Right renal pelvis (tissue), 4 donors: Measurements from ENCODE around the gene KLLN. TPM values are rescaled to one million over a fixed set of nuclear protein-coding genes. Genes with fewer than 3 reads are reported as not detected.
"Not testable (repeated sequence)": the region's sequence is repeated elsewhere in the genome, so short reads cannot be mapped to it uniquely, and the experiment has no call there.

Experiments used
- DNase-seq, 4 donors: peaks; one replicate each; pipeline ENCODE4 v3.0.0-alpha.2; 2013; ENCODE audit warnings: low read depth in 4 of 4, low spot score in 3 of 4, missing footprints in 1 of 4
- polyA plus RNA-seq, 4 donors: library from polyadenylated mRNA; unstranded; fragments of 120-200 nt; gene quantifications; one replicate each; pipeline ENCODE4 v1.2.1, GENCODE V29; 2013; ENCODE audit not compliant: insufficient read length in 4 of 4

The KLLN gene
- polyA plus RNA-seq, 4 donors: 1.3 to 1.7 (median 1.7) TPM

DNA sequence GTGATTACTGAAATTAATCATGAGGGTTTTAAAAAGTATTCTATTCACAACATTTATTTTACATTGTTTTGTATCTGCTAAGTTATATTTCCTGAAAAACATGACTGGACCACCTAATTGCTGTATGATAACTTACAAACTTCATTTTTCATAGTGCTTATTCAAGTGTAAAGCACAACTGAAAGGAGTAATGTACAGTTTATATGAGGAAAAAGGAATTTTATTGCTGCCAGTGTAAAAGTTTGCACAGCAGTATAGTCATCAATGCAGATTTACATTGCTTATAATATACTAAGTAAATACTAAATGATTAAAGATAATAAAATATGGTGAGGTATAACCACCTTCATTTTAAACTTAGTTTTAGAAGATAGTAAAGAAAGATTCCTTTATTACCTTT lies 4.1 kb upstream of the KLLN start:
- DNase-seq: peak in 1 of 4 donors; percentile 23

DNA sequence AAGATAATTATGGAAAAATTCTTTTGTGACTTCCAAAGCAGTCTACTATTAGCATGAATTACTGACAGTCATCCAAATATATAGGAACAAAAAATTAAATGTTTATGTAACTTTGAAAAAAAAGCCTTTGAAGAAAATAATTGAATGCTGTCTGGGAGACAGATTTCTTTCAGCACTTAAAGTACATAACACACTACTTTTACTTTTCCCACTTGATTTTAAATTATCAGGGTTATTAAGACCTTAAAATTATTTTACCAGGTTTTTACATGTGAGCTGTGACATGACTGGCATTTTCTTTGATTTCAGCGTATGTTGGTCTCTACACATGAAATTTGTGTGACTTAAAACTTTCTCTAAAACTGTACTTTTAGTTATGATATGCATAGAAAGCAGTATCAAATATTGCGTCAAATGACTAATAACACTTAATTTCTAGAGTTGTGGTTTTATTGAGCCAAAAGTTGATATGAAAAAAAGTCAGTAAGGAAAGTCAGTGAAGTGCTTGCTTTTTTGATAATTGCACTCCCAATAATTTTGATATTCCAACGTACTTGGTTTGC lies 3.2 kb upstream of the KLLN start:
- no peak for DNase-seq

DNA sequence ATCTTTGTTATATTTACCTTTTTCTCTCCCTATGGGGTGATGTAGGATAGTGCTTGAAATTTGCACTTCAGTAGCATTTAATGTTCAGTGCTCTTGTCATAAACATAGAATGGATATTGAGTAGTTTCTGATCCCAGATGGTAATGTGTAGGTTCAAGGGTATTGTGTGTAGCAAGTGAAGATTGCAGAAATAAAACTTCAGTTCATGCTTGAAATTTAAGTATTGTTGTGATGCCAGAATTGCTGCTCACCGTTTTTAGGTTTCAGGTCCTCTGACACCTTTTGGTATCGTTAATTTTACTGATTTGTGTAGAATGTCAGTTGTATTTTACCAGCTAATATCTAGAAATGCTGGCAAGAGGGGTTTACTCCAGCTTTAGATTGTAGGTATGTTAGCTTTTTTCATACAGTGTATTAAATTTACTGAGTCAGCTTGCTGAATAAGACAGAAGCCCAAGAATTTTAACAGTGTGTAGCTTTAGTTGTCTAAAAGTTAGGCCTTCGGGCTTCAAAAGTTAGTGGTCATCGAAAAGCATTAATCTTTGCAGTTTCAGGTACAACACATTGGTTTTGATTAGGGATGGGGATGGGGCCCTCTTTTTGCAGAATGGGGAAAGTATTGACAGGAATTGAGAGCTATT lies 2.0 kb upstream of the KLLN start:
- DNase-seq: peak in 1 of 4 donors; percentile 30

DNA sequence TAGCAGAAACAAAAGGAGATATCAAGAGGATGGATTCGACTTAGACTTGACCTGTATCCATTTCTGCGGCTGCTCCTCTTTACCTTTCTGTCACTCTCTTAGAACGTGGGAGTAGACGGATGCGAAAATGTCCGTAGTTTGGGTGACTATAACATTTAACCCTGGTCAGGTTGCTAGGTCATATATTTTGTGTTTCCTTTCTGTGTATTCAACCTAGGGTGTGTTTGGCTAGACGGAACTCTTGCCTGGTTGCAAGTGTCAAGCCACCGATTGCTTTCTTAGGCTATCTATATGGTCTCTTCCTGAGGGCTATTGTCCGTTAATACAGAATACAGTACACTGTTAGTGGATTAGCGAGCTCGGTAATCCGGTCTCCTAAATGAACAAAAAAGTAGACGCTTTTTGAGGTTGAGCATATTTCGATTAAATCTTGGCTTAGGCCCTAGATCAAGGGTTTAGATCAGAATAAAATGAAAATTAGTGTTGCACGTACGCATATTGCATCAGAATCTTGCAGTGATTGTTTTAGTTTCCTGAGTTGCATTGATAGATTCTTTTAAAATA lies 1.2 kb upstream of the KLLN start:
- peak in 1 of 4 donors; percentile 31 for DNase-seq

DNA sequence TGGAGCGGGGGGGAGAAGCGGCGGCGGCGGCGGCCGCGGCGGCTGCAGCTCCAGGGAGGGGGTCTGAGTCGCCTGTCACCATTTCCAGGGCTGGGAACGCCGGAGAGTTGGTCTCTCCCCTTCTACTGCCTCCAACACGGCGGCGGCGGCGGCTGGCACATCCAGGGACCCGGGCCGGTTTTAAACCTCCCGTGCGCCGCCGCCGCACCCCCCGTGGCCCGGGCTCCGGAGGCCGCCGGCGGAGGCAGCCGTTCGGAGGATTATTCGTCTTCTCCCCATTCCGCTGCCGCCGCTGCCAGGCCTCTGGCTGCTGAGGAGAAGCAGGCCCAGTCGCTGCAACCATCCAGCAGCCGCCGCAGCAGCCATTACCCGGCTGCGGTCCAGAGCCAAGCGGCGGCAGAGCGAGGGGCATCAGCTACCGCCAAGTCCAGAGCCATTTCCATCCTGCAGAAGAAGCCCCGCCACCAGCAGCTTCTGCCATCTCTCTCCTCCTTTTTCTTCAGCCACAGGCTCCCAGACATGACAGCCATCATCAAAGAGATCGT lies 690 bp upstream of the KLLN start:
- DNase-seq: not testable (repeated sequence)

DNA sequence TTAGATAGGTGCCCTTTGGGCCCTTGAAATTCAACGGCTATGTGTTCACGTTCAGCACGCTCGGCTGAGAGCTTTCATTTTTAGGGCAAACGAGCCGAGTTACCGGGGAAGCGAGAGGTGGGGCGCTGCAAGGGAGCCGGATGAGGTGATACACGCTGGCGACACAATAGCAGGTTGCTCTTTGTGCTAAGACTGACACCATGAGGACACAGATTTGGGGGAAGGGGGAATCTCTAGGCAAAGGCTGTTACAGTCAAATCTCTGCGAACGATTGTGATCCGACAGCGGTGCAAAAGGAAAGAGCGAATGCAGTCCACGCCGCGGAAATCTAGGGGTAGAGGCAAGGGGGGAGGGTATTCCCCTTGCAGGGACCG lies 667 bp downstream of the KLLN start:
- no peak for DNase-seq

DNA sequence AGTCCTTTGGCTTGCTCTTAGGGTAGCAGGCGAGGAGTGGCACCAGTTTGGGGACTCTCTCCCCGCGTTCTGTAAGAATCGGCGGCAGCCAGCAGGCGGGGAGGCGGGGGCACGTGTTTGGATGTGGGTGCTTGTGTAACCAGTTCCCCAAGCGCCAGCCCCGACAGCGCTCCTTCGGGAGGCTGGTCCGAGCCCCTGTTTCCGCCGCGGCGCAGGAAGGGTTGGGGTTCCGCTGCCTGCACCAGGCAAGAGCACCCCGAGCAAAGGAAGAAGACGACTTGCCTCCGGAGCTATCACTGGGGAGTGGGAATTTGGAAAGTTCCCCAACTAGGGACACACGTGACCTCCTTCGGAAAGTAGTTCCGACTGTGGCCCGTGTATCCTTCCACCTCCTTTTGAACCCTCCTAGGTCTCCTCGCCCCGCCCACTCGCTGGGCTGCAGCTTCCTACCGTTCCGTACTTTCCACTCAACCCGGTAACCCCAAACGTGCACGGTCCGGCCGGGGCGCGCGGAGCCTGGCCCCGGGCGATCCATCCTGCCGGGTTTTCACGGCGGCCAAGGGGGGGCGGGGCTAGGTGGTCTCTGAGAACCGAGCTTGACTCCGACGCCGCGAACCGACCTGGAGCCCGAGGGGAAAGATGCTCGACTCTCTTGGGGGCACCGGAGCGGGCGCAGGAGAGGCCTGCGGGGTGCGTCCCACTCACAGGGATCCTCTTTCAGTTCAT lies 1.2 kb downstream of the KLLN start:
- peak; percentile 92 to 97 (median 96) for DNase-seq

DNA sequence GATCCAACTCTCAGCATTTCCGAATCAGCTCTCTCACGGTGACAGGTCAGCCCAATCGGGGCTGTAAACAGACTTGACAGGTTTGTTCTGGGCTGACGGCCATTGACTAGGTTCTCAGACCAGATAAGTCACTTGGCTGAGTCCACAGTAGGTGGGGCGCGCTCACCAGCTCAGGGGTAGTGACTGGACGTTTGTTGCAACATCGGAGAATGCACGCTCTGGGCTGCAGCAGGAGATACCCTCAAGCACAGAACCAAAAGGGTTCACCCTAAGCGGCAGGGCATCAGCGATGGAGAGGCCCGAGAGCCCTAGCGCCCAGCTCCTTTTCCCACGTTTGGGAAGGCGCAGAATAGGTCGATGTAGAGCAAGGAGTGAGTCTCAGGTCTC lies 1.8 kb downstream of the KLLN start:
- DNase-seq: peak in 1 of 4 donors; percentile 43

DNA sequence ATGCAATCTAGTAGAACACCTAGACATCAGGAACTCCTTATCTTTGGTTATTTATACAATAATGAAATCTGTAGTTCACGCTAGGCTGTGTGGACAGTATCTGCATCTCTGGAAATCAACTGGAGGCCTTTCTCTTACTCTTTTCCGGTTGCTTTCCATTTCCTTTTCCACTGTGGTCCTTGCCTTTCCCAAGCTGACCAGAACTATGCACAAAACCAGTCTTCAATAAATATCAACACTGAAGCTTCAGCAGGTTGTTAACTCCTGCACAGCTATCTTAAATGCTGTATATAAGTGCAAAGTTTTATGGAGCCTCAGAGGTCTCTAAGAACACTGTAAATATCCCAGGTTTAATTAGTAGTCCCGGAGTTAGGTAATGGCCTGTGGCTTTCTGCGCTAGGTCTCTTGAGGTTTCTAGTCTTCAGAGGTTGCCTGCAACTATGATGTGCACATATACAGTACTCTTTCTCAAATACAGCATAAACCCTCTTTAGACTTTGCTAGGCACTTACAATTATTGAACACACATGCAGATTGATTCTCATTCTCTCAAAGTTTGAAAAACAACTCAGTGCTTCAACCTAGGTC lies 2.4 kb downstream of the KLLN start:
- no peak for DNase-seq

DNA sequence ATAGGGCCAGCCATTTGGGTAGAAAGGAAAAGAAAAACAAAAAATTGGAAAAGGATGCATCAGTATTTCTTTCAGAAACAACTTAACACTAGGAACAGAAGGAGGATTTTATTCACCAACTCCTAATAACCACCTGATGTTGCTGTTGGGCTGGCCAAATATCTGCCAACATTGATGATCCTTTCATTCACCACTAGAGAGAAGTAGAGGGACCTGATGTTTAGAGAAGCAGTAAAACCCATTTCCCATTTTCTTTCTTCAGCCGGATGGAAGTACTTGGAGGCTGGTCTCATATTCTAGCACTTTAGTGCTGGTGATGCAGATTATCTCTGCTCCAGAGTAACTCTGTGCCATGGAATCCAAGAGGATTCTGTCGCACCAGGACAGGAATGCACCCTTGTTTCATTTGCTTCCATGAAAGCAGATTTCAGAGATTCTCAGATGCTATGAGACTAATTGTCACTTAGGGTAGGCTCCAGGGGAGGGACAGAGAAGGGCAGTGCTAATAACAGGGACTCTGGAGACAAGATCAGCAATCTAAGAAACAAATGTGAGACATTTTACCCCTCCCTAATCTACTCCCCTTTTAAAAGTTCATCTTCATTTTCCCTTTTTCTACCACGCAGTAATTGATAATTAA lies 3.1 kb downstream of the KLLN start:
- DNase-seq: peak in 1 of 4 donors; percentile 22

DNA sequence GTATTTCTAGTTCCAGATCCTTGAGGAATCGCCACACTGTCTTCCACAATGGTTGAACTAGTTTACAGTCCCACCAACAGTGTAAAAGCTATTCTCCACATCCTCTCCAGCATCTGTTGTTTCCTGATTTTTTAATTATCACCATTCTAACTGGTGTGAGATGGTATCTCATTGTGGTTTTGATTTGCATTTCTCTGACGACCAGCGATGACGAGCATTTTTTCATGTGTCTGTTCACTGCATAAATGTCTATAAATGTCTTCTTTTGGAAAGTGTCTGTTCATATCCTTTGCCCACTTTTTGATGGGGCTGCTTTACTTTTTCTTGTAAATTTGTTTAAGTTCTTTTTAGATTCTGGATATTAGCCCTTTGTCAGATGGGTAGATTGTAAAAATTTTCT lies 7.7 kb downstream of the KLLN start:
- DNase-seq: not testable (repeated sequence)

DNA sequence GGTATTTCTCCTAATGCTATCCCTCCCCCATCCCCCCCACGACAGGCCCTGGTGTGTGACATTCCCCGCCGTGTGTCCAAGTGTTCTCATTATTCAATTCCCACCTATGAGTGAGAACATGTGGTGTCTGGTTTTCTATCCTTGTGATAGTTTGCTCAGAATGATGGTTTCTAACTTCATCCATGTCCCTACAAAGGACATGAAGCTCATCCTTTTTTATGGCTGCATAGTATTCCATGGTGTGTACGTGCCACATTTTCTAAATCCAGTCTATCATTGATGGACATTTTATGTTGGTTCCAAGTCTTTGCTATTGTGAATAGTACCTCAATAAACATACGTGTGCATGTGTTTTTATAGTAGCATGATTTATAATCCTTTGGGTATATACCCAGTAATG lies 8.1 kb downstream of the KLLN start:
- not testable (repeated sequence) for DNase-seq

DNA sequence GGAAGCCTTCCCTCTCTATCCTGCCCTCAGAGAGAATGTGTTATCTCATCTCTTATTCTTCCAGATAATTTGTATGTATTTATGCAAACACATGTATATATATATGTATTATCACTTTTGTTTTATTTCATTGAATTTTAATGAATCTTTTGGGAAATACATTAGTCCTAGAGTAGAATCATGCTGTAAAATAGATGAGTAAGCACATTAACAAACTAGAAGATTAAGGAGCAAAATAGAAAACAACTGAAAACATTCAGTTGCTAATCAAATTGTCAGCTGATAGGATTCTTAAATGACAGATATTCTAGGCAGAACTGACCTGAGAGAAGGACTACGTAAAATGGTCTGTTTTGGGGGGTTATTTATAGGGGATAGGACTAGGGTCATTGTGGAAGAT lies 11.2 kb downstream of the KLLN start:
- DNase-seq: no peak

DNA sequence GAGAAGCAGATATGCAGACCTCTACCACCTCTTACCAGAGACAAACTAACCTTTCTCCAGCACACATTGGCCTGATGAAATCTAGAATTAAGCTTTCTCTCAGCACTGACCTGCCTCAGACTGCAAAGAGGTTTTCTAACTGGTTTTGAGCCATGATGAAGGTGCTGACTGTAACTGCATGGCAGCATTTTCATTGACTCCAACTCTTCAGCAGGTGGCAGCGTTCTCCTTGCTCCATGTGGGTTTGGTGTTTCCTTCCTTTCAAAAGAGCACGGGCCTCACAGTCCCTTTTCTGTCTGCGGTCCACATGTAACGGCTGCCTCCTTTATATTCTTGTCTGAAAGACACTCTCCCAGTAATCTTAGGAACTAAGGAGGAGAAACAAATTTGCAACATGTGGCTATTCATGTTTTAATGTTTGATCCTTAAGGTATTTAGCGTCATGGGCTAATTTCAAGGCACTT lies 12.6 kb downstream of the KLLN start:
- peak in 1 of 4 donors; percentile 43 for DNase-seq

DNA sequence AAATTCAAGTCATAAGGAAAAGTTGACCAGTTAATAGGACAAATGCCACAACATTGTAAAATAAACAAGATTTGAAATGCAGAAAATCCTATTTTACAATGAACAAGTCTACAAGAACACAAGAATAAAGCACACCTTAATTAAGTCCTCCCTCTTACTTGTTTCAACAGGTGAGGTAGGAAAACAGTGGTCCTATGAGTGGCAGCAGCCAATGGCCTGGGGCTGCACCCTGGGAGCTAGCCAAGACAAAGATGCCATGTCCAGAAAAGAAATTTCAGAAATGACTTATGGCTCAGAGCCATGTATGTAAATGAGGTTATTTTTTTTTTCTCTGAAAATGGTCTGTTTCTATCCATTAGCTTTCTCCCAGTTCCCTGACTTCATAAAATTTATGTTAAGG lies 14.3 kb downstream of the KLLN start:
- DNase-seq: no peak

DNA sequence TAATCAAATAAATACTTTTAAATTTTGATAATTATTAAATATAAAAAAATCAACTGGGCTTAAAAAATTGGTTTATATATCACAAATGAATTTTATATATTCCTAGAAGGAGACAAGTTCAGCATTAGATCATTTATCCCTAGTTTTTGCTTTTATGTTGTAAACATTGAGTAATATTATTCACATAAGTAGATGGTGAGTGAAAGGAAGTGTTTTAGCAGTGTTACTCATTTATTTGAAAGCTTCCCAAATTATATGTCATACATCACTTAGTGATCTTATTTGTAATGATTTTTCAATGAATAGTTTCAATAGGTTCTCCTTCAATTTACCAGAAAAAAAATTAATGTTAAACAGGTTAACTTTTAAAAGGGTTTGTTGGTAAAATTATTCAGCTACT lies 15.8 kb downstream of the KLLN start:
- no peak for DNase-seq

DNA sequence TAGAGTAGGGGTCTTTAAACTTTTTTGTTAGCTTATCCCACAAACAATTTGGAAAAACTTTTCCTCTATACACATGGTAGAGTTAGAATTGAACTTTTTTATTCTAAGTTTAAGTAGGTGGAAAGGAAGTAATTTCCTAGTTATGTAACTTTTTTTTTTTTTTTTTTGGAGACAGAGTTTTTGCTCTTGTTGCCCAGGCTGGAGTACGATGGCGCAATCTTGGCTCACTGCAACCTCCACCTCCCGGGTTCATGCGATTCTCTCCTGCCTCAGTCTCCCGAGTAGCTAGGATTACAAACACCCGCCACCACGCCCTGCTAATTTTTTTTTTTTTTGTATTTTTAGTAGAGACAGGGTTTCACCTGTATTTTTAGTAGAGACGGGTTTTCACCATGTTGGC lies 16.6 kb downstream of the KLLN start:
- DNase-seq: not testable (repeated sequence)

DNA sequence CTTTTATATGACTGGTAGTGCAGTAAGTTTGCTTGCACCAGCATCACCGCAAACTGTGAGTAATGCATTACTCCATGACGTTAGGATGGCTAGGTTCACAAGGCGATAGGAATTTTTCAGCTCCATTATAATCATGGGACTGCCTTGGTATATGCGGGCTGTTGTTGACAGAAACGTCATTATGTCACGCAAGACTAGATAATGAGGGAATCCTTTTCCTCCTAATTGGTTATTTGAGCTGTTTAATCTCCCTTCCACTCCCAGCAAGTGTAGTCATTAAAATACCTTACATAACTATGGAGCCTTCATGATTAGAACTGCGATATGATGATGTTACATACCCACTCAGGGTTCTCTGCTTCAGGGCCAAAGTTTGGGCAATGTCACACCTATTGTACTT lies 17.3 kb downstream of the KLLN start:
- DNase-seq: peak in 1 of 4 donors; percentile 19

DNA sequence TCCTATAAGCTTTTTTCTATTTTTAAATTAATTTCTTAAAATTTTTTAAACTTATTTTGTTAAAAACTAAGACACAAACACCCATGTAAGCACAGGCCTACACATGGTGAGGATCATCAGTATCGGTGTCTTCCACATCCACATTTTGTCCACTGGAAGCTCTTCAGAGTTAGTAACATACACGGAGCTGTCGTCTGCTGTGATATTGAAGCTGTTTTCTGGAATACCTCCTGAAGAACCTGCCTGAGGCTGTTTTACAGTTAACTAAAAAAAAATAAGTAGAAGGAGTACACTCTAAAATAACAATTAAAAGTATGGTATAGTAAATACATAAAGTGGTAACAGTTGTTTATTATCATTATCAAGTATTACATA lies 17.7 kb downstream of the KLLN start:
- no peak for DNase-seq

DNA sequence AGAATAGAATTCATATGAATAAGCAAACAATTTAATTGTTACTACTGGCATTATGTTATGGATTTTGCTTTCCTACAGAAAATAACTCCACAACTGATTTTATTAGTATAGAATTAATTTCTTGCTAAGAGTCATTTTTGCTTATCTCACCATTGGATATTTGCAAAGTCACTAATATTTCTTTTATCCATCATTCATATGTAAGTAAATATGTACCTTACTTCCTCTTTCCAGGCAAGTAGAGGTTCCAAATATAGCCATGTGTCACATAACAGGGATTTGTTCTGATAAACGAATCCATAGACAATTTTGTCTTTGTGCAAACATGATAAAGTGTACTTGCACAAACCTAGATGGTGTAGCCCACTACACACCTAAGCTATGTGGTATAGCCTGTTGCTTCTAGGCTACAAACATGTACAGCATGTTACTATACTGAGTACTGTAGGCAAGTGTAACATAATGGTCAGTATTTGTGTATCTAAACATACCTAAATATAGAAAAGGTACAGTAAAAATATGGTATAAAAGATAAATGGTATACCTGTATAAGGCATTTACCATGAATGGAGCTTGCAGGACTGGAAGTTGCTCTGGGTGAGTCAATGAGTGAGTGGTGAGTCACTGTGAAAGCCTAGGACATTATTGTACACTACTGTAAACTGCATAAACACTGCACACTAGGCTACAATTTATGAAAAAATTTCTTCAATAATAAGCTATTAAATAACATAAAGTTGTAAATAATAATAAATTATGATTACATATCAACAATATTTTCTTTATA lies 18.3 kb downstream of the KLLN start:
- DNase-seq: no peak
